SK-N-SH treated with all-trans-retinoic acid at 6 μM for 48 hours (cell line): ENCODE data around the gene ADAMTS10.
"Not testable (repeated sequence)": the region's sequence is repeated elsewhere in the genome, so short reads cannot be mapped to it uniquely, and the experiment has no call there.

Source experiments
- ATAC-seq: fragments of 200-7000 bp; cut with Tn5 transposase; 3 replicates; pipeline ENCODE4 v1.9.1; 2020; ENCODE audit warnings: mild to moderate bottlenecking, moderate library complexity
- ARNTL ChIP-seq: fragments of 450-650 bp; formaldehyde crosslinking; IDR thresholded peaks from 2 replicates; pipeline ENCODE4 v1.5.0; 2020; ENCODE audit warnings: low read depth, mild to moderate bottlenecking, moderate library complexity, borderline replicate concordance
- BACH2 ChIP-seq: fragments of 250-450 bp; sonication (Bioruptor Pico); IDR thresholded peaks from 2 replicates; pipeline ENCODE4 v1.9.0; 2021; ENCODE audit warnings: mild to moderate bottlenecking, borderline replicate concordance
- CSDC2 ChIP-seq: fragments of 250-450 bp; sonication (Bioruptor Pico); IDR thresholded peaks from 2 replicates; pipeline ENCODE4 v1.5.0; 2020; ENCODE audit warnings: mild to moderate bottlenecking, moderate library complexity
- ESRRG ChIP-seq: fragments of 250-450 bp; sonication (Bioruptor Pico); IDR thresholded peaks from 2 replicates; pipeline ENCODE4 v1.6.1; 2021; ENCODE audit warnings: mild to moderate bottlenecking
- GLIS3 ChIP-seq: fragments of 250-450 bp; sonication (Bioruptor Pico); IDR thresholded peaks from 2 replicates; pipeline ENCODE4 v1.5.0; 2020; ENCODE audit warnings: mild to moderate bottlenecking, moderate library complexity
- ISL1 ChIP-seq: fragments of 250-450 bp; sonication (Bioruptor Pico); IDR thresholded peaks from 2 replicates; pipeline ENCODE4 v2.1.2; 2022; ENCODE audit warnings: mild to moderate bottlenecking, moderate library complexity
- OSR1 ChIP-seq: fragments of 250-450 bp; sonication (Bioruptor Pico); IDR thresholded peaks from 2 replicates; pipeline ENCODE4 v1.8.0; 2022; ENCODE audit warnings: moderate library complexity, mild to moderate bottlenecking, inconsistent platforms
- PPARA ChIP-seq: fragments of 250-450 bp; sonication (Bioruptor Pico); IDR thresholded peaks from 2 replicates; pipeline ENCODE4 v1.5.0; 2020; ENCODE audit warnings: mild to moderate bottlenecking, borderline replicate concordance
- RARB ChIP-seq: fragments of 250-450 bp; sonication (Bioruptor Pico); IDR thresholded peaks from 2 replicates; pipeline ENCODE4 v1.8.0; 2021; ENCODE audit warnings: mild to moderate bottlenecking, moderate library complexity
- SNAI2 ChIP-seq: fragments of 250-450 bp; sonication (Bioruptor Pico); IDR thresholded peaks from 2 replicates; pipeline ENCODE4 v1.5.0; 2020; ENCODE audit warnings: mild to moderate bottlenecking, moderate library complexity
- TCF4 ChIP-seq: fragments of 250-450 bp; sonication (Bioruptor Pico); IDR thresholded peaks from 2 replicates; pipeline ENCODE4 v1.8.0; 2021; ENCODE audit warnings: mild to moderate bottlenecking, moderate library complexity, borderline replicate concordance
- TOX ChIP-seq: fragments of 250-450 bp; sonication (Bioruptor Pico); IDR thresholded peaks from 2 replicates; pipeline ENCODE4 v1.8.0; 2021; ENCODE audit warnings: mild to moderate bottlenecking, moderate library complexity, borderline replicate concordance
- ZC3H10 ChIP-seq: fragments of 250-450 bp; sonication (Bioruptor Pico); IDR thresholded peaks from 2 replicates; pipeline ENCODE4 v1.5.1; 2021; ENCODE audit warnings: mild to moderate bottlenecking, moderate library complexity
- ZFP3 ChIP-seq: fragments of 250-450 bp; sonication (Bioruptor Pico); IDR thresholded peaks from 2 replicates; pipeline ENCODE4 v1.5.0; 2020; ENCODE audit warnings: mild to moderate bottlenecking, moderate library complexity
- ZFP30 ChIP-seq: fragments of 450-650 bp; formaldehyde crosslinking; IDR thresholded peaks from 2 replicates; pipeline ENCODE4 v1.5.0; 2022; ENCODE audit warnings: mild to moderate bottlenecking, moderate library complexity
- ZNF565 ChIP-seq: fragments of 450-650 bp; formaldehyde crosslinking; conservative IDR thresholded peaks from 2 replicates; pipeline ENCODE4 v1.5.0; 2020; ENCODE audit warnings: low read depth, mild to moderate bottlenecking, moderate library complexity
- TF ChIP-seq, protein P1 (sequence below): fragments of 250-450 bp; sonication (Bioruptor Pico); IDR thresholded peaks from 2 replicates; pipeline ENCODE4 v1.5.1; 2021; ENCODE audit warnings: mild to moderate bottlenecking, moderate library complexity
- TF ChIP-seq, protein P2 (sequence below): fragments of 250-450 bp; sonication (Bioruptor Pico); IDR thresholded peaks from 2 replicates; pipeline ENCODE4 v1.5.1; 2020; ENCODE audit warnings: low read depth, mild to moderate bottlenecking, moderate library complexity
- TF ChIP-seq, protein P3 (sequence below): fragments of 250-450 bp; sonication (Bioruptor Pico); IDR thresholded peaks from 2 replicates; pipeline ENCODE4 v1.8.0; 2020; ENCODE audit warnings: mild to moderate bottlenecking, moderate library complexity, borderline replicate concordance
- TF ChIP-seq, protein P4 (sequence below): fragments of 250-450 bp; sonication (Bioruptor Pico); IDR thresholded peaks from 2 replicates; pipeline ENCODE4 v1.5.0; 2020; ENCODE audit warnings: mild to moderate bottlenecking, moderate library complexity
- TF ChIP-seq, protein P5 (sequence below): fragments of 250-450 bp; sonication (Bioruptor Pico); IDR thresholded peaks from 2 replicates; pipeline ENCODE4 v1.8.0; 2021; ENCODE audit warnings: low read depth, mild to moderate bottlenecking, moderate library complexity, borderline replicate concordance

The ADAMTS10 gene

DNA sequence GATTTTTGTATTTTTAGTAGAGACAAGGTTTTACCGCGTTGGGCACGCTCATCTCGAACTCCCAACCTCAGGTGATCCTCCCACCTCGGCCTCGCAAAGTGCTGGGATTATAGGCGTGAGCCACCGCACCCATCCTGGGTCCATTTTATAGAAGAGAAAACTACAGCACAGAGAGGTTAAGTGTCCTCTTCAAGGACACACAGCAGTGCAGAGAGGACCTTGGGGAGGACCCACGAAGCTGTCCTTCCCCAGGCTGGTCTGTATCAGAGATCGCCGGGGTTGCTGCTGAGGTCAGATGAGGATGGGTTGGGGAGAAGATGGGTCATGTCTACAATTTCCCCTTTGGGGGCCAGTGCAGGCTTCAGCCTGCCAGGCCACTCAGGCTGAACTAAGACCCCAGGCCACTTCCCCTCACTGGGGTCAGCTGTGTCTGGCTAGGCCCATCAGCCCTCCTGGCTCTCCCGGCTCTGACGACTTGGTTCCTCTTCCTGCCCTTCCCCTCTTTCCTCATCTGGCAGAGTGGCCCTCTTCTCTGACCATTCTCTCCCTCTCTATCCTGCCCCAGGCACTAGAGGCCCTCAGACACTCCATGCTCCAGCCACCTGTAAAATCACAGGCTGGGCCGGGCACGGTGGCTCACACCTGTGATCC, 42.9 kb downstream of the ADAMTS10 start:
- no peak for TF ChIP-seq ZC3H10
- no peak for TF ChIP-seq CSDC2 (CRISPR knock-in tag)
- TF ChIP-seq, protein P1, sequence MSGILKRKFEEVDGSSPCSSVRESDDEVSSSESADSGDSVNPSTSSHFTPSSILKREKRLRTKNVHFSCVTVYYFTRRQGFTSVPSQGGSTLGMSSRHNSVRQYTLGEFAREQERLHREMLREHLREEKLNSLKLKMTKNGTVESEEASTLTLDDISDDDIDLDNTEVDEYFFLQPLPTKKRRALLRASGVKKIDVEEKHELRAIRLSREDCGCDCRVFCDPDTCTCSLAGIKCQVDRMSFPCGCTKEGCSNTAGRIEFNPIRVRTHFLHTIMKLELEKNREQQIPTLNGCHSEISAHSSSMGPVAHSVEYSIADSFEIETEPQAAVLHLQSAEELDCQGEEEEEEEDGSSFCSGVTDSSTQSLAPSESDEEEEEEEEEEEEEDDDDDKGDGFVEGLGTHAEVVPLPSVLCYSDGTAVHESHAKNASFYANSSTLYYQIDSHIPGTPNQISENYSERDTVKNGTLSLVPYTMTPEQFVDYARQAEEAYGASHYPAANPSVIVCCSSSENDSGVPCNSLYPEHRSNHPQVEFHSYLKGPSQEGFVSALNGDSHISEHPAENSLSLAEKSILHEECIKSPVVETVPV (CRISPR knock-in tag), result no peak
- no peak for TF ChIP-seq SNAI2
- TF ChIP-seq, protein P2, sequence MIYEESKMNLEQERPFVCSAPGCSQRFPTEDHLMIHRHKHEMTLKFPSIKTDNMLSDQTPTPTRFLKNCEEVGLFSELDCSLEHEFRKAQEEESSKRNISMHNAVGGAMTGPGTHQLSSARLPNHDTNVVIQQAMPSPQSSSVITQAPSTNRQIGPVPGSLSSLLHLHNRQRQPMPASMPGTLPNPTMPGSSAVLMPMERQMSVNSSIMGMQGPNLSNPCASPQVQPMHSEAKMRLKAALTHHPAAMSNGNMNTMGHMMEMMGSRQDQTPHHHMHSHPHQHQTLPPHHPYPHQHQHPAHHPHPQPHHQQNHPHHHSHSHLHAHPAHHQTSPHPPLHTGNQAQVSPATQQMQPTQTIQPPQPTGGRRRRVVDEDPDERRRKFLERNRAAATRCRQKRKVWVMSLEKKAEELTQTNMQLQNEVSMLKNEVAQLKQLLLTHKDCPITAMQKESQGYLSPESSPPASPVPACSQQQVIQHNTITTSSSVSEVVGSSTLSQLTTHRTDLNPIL (CRISPR knock-in tag), result no peak
- TF ChIP-seq ESRRG (CRISPR knock-in tag), result no peak
- TF ChIP-seq PPARA (CRISPR knock-in tag), result no peak
- TF ChIP-seq, protein P3, sequence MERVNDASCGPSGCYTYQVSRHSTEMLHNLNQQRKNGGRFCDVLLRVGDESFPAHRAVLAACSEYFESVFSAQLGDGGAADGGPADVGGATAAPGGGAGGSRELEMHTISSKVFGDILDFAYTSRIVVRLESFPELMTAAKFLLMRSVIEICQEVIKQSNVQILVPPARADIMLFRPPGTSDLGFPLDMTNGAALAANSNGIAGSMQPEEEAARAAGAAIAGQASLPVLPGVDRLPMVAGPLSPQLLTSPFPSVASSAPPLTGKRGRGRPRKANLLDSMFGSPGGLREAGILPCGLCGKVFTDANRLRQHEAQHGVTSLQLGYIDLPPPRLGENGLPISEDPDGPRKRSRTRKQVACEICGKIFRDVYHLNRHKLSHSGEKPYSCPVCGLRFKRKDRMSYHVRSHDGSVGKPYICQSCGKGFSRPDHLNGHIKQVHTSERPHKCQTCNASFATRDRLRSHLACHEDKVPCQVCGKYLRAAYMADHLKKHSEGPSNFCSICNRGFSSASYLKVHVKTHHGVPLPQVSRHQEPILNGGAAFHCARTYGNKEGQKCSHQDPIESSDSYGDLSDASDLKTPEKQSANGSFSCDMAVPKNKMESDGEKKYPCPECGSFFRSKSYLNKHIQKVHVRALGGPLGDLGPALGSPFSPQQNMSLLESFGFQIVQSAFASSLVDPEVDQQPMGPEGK (CRISPR knock-in tag), result no peak
- no peak for ATAC-seq

DNA sequence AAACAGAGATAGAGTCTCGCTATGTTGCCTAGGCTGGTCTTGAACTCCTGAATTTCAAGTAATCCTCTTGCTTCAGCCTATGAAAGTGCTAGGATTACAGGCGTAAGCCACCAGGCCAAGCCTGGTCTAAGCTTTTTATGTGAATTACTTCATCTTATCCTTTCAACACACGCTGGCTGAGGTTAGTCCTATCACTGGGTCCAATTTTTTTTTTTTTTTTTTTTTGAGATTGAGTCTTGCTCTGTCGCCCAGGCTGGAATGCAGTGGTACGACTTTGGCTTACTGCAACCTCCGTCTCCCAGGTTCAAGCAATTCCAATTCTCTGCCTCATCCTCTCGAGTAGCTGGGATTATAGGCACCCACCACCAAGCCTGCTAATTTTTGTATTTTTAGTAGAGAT, 43.7 kb downstream of the ADAMTS10 start:
- ATAC-seq, result no peak
- no peak for TF ChIP-seq TOX (CRISPR knock-in tag)
- TF ChIP-seq ARNTL (CRISPR knock-in tag), result no peak
- TF ChIP-seq ZNF565 (CRISPR knock-in tag), result no peak
- TF ChIP-seq SNAI2, result no peak
- no peak for TF ChIP-seq ZFP3
- TF ChIP-seq, protein P4, sequence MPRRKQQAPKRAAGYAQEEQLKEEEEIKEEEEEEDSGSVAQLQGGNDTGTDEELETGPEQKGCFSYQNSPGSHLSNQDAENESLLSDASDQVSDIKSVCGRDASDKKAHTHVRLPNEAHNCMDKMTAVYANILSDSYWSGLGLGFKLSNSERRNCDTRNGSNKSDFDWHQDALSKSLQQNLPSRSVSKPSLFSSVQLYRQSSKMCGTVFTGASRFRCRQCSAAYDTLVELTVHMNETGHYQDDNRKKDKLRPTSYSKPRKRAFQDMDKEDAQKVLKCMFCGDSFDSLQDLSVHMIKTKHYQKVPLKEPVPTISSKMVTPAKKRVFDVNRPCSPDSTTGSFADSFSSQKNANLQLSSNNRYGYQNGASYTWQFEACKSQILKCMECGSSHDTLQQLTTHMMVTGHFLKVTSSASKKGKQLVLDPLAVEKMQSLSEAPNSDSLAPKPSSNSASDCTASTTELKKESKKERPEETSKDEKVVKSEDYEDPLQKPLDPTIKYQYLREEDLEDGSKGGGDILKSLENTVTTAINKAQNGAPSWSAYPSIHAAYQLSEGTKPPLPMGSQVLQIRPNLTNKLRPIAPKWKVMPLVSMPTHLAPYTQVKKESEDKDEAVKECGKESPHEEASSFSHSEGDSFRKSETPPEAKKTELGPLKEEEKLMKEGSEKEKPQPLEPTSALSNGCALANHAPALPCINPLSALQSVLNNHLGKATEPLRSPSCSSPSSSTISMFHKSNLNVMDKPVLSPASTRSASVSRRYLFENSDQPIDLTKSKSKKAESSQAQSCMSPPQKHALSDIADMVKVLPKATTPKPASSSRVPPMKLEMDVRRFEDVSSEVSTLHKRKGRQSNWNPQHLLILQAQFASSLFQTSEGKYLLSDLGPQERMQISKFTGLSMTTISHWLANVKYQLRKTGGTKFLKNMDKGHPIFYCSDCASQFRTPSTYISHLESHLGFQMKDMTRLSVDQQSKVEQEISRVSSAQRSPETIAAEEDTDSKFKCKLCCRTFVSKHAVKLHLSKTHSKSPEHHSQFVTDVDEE, result no peak
- no peak for TF ChIP-seq OSR1 (CRISPR knock-in tag)
- no peak for TF ChIP-seq GLIS3 (CRISPR knock-in tag)
- TF ChIP-seq, protein P5, sequence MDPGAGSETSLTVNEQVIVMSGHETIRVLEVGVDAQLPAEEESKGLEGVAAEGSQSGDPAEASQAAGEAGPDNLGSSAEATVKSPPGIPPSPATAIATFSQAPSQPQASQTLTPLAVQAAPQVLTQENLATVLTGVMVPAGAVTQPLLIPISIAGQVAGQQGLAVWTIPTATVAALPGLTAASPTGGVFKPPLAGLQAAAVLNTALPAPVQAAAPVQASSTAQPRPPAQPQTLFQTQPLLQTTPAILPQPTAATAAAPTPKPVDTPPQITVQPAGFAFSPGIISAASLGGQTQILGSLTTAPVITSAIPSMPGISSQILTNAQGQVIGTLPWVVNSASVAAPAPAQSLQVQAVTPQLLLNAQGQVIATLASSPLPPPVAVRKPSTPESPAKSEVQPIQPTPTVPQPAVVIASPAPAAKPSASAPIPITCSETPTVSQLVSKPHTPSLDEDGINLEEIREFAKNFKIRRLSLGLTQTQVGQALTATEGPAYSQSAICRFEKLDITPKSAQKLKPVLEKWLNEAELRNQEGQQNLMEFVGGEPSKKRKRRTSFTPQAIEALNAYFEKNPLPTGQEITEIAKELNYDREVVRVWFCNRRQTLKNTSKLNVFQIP (CRISPR knock-in tag), result no peak
- TF ChIP-seq ISL1 (CRISPR knock-in tag), result no peak
- TF ChIP-seq, protein P1 (CRISPR knock-in tag), result no peak
- no peak for TF ChIP-seq PPARA (CRISPR knock-in tag)
- no peak for TF ChIP-seq BACH2 (CRISPR knock-in tag)
- TF ChIP-seq RARB, result no peak
- no peak for TF ChIP-seq ZFP30 (CRISPR knock-in tag)
- TF ChIP-seq CSDC2 (CRISPR knock-in tag), result no peak
- no peak for TF ChIP-seq ZC3H10
- TF ChIP-seq TCF4 (CRISPR knock-in tag), result no peak
- TF ChIP-seq ESRRG (CRISPR knock-in tag), result no peak
- TF ChIP-seq, protein P3 (CRISPR knock-in tag), result no peak

DNA sequence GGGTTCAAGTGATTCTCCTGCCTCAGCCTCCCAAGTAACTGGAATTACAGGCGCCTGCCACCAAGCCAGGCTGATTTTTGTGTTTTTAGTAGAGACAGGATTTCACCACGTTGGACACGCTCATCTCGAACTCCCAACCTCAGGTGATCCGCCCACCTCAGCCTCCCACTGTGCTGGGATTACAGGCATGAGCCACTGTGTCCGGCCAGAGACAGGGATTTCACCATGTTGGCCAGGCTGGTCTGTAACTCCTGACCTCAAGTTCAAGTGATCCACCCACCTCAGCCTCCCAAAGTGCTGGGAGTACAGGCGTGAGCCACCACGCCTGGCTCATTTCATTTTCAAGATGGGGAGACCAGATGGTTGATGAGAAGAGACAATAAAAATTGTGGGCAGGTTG, 45.6 kb downstream of the ADAMTS10 start:
- ATAC-seq, result not testable (repeated sequence)
